OCI-LY7 (cell line): ENCODE measurements around the gene RTP2.

Experiments
- EZH2phosphoT487 ChIP-seq: fragments of 200-600 bp; sonication (generic); IDR thresholded peaks from 2 replicates; pipeline ENCODE4 v1.6.1; 2018; ENCODE audit warnings: low read depth, borderline replicate concordance, mild to moderate bottlenecking, mixed run types, antibody characterized with exemption, low read length, moderate library complexity, mixed read lengths
- TF ChIP-seq, protein P1 (sequence below): fragments of 200-600 bp; sonication (generic); conservative IDR thresholded peaks from 2 replicates; pipeline ENCODE4 v1.5.1; 2014; ENCODE audit warnings: mild to moderate bottlenecking, antibody characterized with exemption, low read length, moderate library complexity, mixed read lengths

GRCh38 chr3:187729598-187729997 is 27.2 kb upstream of the RTP2 start:
- TF ChIP-seq, protein P1, sequence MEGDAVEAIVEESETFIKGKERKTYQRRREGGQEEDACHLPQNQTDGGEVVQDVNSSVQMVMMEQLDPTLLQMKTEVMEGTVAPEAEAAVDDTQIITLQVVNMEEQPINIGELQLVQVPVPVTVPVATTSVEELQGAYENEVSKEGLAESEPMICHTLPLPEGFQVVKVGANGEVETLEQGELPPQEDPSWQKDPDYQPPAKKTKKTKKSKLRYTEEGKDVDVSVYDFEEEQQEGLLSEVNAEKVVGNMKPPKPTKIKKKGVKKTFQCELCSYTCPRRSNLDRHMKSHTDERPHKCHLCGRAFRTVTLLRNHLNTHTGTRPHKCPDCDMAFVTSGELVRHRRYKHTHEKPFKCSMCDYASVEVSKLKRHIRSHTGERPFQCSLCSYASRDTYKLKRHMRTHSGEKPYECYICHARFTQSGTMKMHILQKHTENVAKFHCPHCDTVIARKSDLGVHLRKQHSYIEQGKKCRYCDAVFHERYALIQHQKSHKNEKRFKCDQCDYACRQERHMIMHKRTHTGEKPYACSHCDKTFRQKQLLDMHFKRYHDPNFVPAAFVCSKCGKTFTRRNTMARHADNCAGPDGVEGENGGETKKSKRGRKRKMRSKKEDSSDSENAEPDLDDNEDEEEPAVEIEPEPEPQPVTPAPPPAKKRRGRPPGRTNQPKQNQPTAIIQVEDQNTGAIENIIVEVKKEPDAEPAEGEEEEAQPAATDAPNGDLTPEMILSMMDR: no peak
- TF ChIP-seq EZH2phosphoT487: no peak
